ENCODE data around the gene PNLIPRP2.

The PNLIPRP2 gene

GRCh38 chr10:116689744-116690143, 69.0 kb downstream of the PNLIPRP2 start:
- H3K4me1 ChIP-seq: no peaks in the 10 kb centered on the region
- no peaks in the 10 kb centered on the region for H3K36me3 ChIP-seq

DNA sequence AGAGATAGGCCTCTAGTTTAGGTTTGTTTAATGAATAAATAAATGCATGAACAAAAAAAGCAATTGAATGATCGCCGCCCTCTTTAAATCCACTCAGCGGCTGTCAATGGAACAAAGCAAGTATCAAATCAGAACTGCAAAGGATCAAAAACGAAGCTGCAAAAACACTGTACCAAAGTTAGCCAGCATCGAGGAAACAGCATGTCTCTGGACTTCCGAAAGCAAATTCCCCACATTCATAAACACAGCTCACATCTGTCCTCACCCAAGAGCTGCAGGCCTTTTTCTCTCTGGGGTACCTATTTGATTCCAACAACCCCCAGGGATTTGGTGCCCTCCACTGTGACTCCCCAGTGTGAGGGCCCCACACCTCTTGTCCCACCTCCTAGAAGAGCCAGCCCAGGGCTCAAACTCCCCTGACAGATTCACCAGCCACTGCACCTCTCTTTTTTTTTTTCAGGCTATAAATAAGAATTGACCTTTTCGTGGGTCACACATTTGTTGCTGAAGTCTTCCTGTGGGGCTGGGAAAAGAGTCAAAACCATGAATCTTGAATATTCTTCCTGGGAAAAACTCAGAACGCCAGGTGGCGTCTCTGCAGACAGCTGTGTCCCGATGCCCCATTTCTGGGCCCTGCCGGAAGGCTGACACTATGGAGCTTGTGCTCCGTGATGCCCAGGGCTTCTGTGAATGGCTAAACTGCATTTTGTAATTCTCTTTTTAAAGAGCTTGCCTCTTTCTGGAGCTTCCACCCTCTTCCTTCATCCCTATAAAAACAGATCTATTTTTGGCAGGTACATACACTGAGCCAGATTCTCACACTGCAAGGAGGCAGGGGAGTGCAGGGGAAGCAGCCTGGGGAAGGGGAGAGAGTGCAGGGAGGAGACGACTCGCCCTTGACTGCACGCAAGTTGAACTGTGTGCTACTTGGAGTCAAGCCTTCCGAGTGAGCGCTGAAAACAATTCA, 69.9 kb downstream of the PNLIPRP2 start:
- no peaks in the 10 kb centered on the region for H3K9me3 ChIP-seq
- H3K4me1 ChIP-seq: no peaks in the 10 kb centered on the region
- TF ChIP-seq, protein P1, sequence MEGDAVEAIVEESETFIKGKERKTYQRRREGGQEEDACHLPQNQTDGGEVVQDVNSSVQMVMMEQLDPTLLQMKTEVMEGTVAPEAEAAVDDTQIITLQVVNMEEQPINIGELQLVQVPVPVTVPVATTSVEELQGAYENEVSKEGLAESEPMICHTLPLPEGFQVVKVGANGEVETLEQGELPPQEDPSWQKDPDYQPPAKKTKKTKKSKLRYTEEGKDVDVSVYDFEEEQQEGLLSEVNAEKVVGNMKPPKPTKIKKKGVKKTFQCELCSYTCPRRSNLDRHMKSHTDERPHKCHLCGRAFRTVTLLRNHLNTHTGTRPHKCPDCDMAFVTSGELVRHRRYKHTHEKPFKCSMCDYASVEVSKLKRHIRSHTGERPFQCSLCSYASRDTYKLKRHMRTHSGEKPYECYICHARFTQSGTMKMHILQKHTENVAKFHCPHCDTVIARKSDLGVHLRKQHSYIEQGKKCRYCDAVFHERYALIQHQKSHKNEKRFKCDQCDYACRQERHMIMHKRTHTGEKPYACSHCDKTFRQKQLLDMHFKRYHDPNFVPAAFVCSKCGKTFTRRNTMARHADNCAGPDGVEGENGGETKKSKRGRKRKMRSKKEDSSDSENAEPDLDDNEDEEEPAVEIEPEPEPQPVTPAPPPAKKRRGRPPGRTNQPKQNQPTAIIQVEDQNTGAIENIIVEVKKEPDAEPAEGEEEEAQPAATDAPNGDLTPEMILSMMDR (IDR thresholded peaks at IDR 0.05; ENCODE audit: low read depth, low read length): no peak
- H3K4me3 ChIP-seq (ENCODE audit: low read depth, low read length): no peak overlapping the region
- no peaks in the 10 kb centered on the region for H3K36me3 ChIP-seq
- H3K27me3 ChIP-seq: no peaks in the 10 kb centered on the region
- DNase-seq: no peak

More at GRCh38 chr10:116689744-116690143, 69.0 kb downstream of the PNLIPRP2 start:
- no peak overlapping the region for H3K4me3 ChIP-seq (ENCODE audit: low read depth, low read length)
- no peak for DNase-seq
- H3K27me3 ChIP-seq: no peaks in the 10 kb centered on the region
- no peaks in the 10 kb centered on the region for H3K9me3 ChIP-seq
- TF ChIP-seq, protein P1 (IDR thresholded peaks at IDR 0.05; ENCODE audit: low read depth, low read length): no peak

GRCh38 chr10:116691635-116692034, 70.9 kb downstream of the PNLIPRP2 start:
- TF ChIP-seq, protein P1 (IDR thresholded peaks at IDR 0.05; ENCODE audit: low read depth, low read length): no peak
- no peak for DNase-seq
- H3K27me3 ChIP-seq: no peaks in the 10 kb centered on the region
- no peaks in the 10 kb centered on the region for H3K4me1 ChIP-seq
- H3K4me3 ChIP-seq (ENCODE audit: low read depth, low read length): no peak overlapping the region
- H3K36me3 ChIP-seq: no peaks in the 10 kb centered on the region
- no peaks in the 10 kb centered on the region for H3K9me3 ChIP-seq

GRCh38 chr10:116692225-116692624, 71.5 kb downstream of the PNLIPRP2 start:
- no peaks in the 10 kb centered on the region for H3K4me1 ChIP-seq
- TF ChIP-seq, protein P1 (IDR thresholded peaks at IDR 0.05; ENCODE audit: low read depth, low read length): no peak
- H3K9me3 ChIP-seq: no peaks in the 10 kb centered on the region
- H3K27me3 ChIP-seq: no peaks in the 10 kb centered on the region
- no peak overlapping the region for H3K4me3 ChIP-seq (ENCODE audit: low read depth, low read length)
- DNase-seq: no peak
- H3K36me3 ChIP-seq: no peaks in the 10 kb centered on the region

- TF ChIP-seq, protein P1 (IDR thresholded peaks at IDR 0.05; ENCODE audit: low read depth, low read length): no peak
- H3K27me3 ChIP-seq: no peaks in the 10 kb centered on the region
- DNase-seq: no peak
Observed at GRCh38 chr10:116694243-116694926, 73.6 kb downstream of the PNLIPRP2 start.

More at GRCh38 chr10:116694243-116694926, 73.6 kb downstream of the PNLIPRP2 start:
- no peaks in the 10 kb centered on the region for H3K36me3 ChIP-seq
- H3K4me3 ChIP-seq (ENCODE audit: low read depth, low read length): no peak overlapping the region
- no peaks in the 10 kb centered on the region for H3K4me1 ChIP-seq
- H3K9me3 ChIP-seq: no peaks in the 10 kb centered on the region
